SK-N-SH (cell line): ENCODE results near the gene IL16.

Experiments used
- CHD2 ChIP-seq: fragments of 150-350 bp; IDR thresholded peaks from 2 replicates; pipeline ENCODE4 v1.6.1; 2018; ENCODE audit warnings: low read length; ENCODE audit not compliant: partially characterized antibody
- CTCF ChIP-seq: fragments of 200-600 bp; sonication (generic); IDR thresholded peaks from 2 replicates; pipeline ENCODE4 v1.6.1; 2017; ENCODE audit warnings: antibody characterized with exemption, mild to moderate bottlenecking, moderate library complexity
- EP300 ChIP-seq, 2 experiments: IDR thresholded peaks; 2 replicates each; pipeline versions ENCODE4 v1.4.0 to v1.6.1; 2012; ENCODE audit warnings: borderline replicate concordance in 1 of 2, low read depth in 1 of 2, low read length in 1 of 2
- RCOR1 ChIP-seq: fragments of 150-350 bp; IDR thresholded peaks from 2 replicates; pipeline ENCODE4 v1.6.1; 2017; ENCODE audit warnings: antibody characterized with exemption, low read length
- SIN3A ChIP-seq: IDR thresholded peaks from 2 replicates; pipeline ENCODE4 v1.6.1; 2012; ENCODE audit warnings: low read depth, mild to moderate bottlenecking, low read length, moderate library complexity, borderline replicate concordance
- TCF12 ChIP-seq: IDR thresholded peaks from 2 replicates; pipeline ENCODE4 v1.4.0; 2012

GRCh38 chr15:81229586-81229985 lies 32.9 kb downstream of the IL16 start:
- TF ChIP-seq CTCF (no peak), RCOR1 (no peak), SIN3A (no peak), CHD2 (no peak), EP300 (IDR thresholded peaks at IDR 0.05; ENCODE audit: borderline replicate concordance in 1 of 2, low read depth in 1 of 2, low read length in 1 of 2) (no peak), TCF12 (no peak)
